Measurements from ENCODE around the gene JUNB.
"Not testable (repeated sequence)": the region's sequence is repeated elsewhere in the genome, so short reads cannot be mapped to it uniquely, and the experiment has no call there.

JUNB gene

DNA sequence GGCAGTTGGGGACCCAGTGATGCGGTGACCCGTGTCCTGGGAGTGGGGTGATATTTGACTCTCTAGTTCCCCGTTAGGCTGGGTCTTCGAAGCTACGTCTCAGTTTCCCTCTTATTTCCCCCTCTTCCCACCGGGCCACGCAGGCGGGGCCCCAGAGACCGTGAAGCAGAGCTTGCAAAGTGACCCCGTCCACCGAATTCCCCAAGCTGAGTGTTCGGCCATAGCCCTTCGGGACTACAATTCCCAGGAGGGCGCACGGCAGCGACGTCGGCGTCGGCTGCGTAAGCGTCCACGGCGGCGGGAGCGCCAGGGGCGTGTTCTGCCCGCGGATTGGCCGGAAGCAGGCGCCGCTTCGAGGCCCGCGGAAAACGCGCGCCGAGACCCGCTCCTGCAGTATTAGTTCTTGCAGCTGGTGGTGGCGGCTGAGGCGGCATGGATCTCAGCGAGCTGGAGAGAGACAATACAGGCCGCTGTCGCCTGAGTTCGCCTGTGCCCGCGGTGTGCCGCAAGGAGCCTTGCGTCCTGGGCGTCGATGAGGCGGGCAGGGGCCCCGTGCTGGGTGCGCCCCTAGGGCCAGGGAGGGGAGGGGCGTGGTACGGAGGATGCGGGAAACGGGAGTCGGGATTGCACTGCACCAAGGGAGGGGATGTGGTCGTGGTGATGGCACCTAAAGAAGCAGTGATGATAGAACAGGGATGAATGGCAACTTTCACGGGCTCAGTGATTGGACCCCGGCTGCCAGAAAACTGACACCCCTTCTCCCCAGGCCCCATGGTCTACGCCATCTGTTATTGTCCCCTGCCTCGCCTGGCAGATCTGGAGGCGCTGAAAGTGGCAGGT lies 15.2 kb downstream of the JUNB start, which contains the start of gene RNASEH2A:
RNASEH2A (plus strand) TSS at position 343 of the 840 bp plus-strand sequence; CDS start at position 433, 90 bp downstream.
- in situ Hi-C loops (cut with HindIII; ENCODE audit: low sequenced_read_pairs), result no loop called here
- TF ChIP-seq, protein P1, sequence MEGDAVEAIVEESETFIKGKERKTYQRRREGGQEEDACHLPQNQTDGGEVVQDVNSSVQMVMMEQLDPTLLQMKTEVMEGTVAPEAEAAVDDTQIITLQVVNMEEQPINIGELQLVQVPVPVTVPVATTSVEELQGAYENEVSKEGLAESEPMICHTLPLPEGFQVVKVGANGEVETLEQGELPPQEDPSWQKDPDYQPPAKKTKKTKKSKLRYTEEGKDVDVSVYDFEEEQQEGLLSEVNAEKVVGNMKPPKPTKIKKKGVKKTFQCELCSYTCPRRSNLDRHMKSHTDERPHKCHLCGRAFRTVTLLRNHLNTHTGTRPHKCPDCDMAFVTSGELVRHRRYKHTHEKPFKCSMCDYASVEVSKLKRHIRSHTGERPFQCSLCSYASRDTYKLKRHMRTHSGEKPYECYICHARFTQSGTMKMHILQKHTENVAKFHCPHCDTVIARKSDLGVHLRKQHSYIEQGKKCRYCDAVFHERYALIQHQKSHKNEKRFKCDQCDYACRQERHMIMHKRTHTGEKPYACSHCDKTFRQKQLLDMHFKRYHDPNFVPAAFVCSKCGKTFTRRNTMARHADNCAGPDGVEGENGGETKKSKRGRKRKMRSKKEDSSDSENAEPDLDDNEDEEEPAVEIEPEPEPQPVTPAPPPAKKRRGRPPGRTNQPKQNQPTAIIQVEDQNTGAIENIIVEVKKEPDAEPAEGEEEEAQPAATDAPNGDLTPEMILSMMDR (IDR thresholded peaks at IDR 0.05; ENCODE audit: low read depth, low read length), result no peak
- peak within 1 kb of the TSS; percentile 77 for H3K4me3 ChIP-seq (ENCODE audit: low read depth, low read length)
- peak; percentile 92 for DNase-seq (ENCODE audit: low read depth, low spot score)

DNA sequence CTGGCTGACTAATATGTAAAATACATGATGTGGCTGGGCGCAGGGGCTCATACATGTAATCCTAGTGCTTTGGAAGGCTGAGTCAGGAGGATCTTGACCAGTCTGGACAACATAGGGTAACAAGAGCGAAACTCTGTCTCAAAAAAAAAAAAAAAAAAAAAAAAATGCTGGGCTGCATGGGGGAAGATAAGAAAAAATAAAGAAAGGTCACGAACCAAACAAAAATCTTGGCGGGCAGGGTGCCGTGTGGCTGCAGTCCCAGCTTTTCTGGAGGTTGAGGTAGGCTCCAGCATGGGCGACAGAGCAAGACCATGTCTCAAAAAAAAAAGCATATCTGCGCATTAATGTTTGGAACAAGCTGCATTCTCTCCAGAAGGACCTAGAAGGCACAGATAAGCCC lies 23.8 kb downstream of the JUNB start:
- TF ChIP-seq, protein P1 (IDR thresholded peaks at IDR 0.05; ENCODE audit: low read depth, low read length), result no peak
- DNase-seq (ENCODE audit: low read depth, low spot score), result no peak
- no peak overlapping the region for H3K4me3 ChIP-seq (ENCODE audit: low read depth, low read length)
- in situ Hi-C loops (cut with HindIII; ENCODE audit: low sequenced_read_pairs), result no loop called here

DNA sequence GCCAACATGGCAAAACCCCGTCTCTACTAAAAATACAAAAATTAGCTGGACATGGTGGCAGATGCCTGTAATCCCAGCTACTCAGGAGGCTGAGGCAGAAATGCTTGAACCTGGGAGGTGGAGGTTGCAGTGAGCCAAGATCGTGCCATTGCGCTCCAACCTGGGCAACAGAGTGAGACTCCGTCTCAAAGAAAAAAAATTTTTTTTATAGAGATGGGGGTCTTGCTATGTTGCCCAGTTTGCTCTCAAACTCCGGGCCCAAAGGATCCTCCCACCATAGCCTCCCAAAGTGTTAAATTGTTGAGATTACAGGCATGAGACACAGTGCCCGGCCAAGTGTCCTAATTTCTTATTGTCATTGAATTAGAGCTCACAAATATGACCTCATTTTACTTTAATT lies 25.9 kb downstream of the JUNB start:
- in situ Hi-C loops (cut with HindIII; ENCODE audit: low sequenced_read_pairs); H3K4me3 ChIP-seq (ENCODE audit: low read depth, low read length); DNase-seq (ENCODE audit: low read depth, low spot score): not testable (repeated sequence)

DNA sequence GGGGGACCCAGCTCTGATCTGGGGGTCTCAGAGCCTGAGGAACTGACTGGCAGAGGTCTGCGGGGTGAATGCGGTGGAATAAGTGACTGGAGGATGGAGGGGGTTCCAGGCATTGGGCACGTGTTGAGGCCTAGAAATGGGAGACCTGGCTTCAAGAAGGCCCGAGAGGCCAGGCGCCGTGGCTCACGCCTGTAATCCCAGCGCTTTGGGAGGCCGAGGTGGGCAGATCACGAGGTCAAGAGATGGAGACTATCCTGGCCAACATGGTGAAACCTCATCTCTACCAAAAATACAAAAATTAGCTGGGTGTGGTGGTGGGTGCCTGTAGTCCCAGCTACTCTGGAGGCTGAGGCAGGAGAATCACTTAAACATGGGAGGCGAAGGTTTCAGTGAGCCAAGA lies 26.5 kb downstream of the JUNB start:
- in situ Hi-C loops (cut with HindIII; ENCODE audit: low sequenced_read_pairs); H3K4me3 ChIP-seq (ENCODE audit: low read depth, low read length); DNase-seq (ENCODE audit: low read depth, low spot score): not testable (repeated sequence)

DNA sequence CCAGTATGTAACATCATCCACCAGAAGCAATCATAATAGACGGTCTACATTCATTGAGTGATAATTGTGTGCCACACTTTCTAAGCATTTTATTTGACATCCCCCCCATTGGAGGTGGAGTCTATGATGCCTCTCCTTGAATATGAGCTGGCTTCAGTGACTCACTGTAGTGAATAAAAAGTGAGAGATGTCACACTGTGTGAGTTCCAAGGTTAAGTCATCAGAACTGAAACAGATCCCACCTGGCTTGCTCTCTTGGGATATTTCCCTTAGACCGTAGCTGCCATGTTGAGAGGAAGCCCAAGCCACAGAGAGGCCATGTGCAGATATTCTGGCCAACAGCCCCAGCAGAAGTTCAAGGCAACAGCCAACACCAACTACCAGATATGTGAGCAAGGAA lies 30.5 kb downstream of the JUNB start:
- no peak for DNase-seq (ENCODE audit: low read depth, low spot score)
- in situ Hi-C loops (cut with HindIII; ENCODE audit: low sequenced_read_pairs), result no loop called here
- no peak overlapping the region for H3K4me3 ChIP-seq (ENCODE audit: low read depth, low read length)
- TF ChIP-seq, protein P1 (IDR thresholded peaks at IDR 0.05; ENCODE audit: low read depth, low read length), result no peak

DNA sequence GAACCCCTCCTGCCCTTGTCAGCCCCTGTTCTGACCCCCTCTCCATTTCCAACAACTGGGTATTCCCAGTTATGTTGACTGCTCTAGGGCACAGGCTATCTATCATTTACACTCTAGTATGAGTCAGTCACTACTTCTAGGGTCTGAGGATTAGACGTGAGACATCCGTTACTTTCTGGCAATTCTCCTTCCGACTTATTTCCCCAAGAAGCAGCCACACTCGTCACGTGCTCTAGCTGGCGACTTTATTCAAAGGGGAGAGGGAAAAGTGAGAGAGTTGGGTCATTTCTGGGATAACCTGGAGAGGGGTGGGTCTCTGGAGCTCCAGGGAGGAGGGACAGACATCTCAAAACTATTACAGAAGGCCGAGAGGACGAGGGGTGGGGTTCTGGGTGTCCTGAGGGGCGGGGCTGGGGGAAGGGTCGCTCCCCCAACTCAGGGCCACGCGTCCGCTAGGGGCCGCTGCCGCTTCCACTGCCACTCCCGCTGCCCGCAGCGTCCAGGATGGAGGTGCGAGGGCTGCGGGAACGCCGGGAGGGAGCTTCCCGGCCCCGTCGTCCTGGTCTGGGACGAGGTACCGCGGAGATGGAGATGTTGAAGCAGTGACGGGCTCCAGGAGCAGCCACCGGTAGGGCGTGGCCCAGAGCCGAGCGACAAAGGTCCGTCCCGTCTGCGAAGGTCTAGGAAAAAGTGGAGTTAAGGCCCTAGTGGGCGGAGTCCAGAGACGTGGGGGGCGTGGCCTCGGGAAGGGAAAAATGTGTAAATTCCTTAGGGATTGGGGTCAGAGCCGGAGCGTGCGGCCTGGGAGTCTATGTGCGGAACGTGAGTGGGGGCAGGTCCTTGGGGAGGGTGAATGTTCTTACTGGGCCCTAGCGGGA lies 34.2 kb downstream of the JUNB start:
- TF ChIP-seq, protein P1 (IDR thresholded peaks at IDR 0.05; ENCODE audit: low read depth, low read length), result peak; percentile 47
- H3K4me3 ChIP-seq (ENCODE audit: low read depth, low read length), result no peak overlapping the region
- in situ Hi-C loops (cut with HindIII; ENCODE audit: low sequenced_read_pairs), result no loop called here
- no peak for DNase-seq (ENCODE audit: low read depth, low spot score)

DNA sequence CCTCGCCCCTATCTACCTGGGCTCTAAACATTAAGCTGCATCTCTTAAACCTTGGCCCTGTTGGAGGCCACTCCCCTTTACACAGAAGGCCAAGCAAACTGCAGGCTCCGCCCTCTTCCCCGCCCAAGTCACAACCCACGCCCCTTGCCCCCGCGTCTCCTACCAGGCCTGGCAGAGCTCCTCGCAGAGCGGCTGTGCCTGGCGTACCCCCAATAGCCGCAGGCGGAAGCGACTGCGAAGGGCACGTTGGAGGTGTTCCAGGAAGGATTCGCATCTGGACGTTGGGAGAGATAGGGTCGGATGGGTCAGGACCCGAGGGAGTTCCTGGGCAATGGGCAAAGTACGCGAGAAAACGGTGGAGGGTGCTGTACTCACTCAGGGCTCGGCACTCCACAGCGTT lies 37.2 kb downstream of the JUNB start:
- TF ChIP-seq, protein P1 (IDR thresholded peaks at IDR 0.05; ENCODE audit: low read depth, low read length), result no peak
- in situ Hi-C loops (cut with HindIII; ENCODE audit: low sequenced_read_pairs), result no loop called here
- H3K4me3 ChIP-seq (ENCODE audit: low read depth, low read length), result no peak overlapping the region
- DNase-seq (ENCODE audit: low read depth, low spot score), result no peak
